Omental fat pad (tissue), 4 donors: ENCODE results near the gene ATP6V1G1. TPM values are rescaled to one million over a fixed set of nuclear protein-coding genes. Genes with fewer than 3 reads are reported as not detected.
A peak's percentile ranks its signal among the peaks of the same experiment; 100 is the strongest.

Source experiments
- ATAC-seq: fragments of 150-250 bp; one replicate; pipeline ENCODE4 v1.9.1; 2016; ENCODE audit warnings: mild to moderate bottlenecking, moderate library complexity; ENCODE audit not compliant: low FRiP score
- DNase-seq: peaks from one replicate; pipeline ENCODE4 v3.0.0-alpha.2; 2019; ENCODE audit warnings: low spot score
- total RNA-seq, 4 donors: library from RNA; depleted of rRNA; stranded (reverse); fragments of >200 nt; gene quantifications; one replicate each; pipeline ENCODE4 v1.1.0, GENCODE V29; 2016
- TF ChIP-seq, protein P1 (sequence below), 3 donors: fragments of 450-650 bp; IDR thresholded peaks; one replicate each; pipeline ENCODE4 v1.5.1; 2016 to 2017; ENCODE audit warnings: antibody characterized with exemption in 3 of 3, mild to moderate bottlenecking in 3 of 3, moderate library complexity in 2 of 3

ATP6V1G1 gene
- total RNA-seq, 4 donors from 2014 or later: 101 to 152 (median 139) TPM

DNA sequence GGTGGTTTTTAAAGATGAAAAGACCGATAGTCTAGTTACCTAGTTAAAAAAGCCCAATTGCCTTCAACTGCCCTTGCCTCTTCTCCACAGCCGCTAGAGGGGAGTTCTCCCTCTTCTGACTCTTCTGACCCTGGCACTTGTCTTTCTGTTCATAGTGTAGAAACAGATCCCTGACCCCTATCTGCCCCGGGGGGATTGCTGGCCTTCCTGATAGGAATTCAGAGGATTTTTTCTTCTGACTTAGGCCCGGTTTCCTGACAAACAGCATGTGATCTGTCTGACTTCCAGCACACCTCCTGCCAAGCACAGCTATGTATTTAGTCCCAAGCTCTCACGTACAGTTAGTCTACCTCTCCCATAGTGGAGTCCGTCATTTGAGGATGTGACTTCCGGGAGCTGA, 18.5 kb downstream of the ATP6V1G1 start:
- ATAC-seq: no peak
- TF ChIP-seq, protein P1, sequence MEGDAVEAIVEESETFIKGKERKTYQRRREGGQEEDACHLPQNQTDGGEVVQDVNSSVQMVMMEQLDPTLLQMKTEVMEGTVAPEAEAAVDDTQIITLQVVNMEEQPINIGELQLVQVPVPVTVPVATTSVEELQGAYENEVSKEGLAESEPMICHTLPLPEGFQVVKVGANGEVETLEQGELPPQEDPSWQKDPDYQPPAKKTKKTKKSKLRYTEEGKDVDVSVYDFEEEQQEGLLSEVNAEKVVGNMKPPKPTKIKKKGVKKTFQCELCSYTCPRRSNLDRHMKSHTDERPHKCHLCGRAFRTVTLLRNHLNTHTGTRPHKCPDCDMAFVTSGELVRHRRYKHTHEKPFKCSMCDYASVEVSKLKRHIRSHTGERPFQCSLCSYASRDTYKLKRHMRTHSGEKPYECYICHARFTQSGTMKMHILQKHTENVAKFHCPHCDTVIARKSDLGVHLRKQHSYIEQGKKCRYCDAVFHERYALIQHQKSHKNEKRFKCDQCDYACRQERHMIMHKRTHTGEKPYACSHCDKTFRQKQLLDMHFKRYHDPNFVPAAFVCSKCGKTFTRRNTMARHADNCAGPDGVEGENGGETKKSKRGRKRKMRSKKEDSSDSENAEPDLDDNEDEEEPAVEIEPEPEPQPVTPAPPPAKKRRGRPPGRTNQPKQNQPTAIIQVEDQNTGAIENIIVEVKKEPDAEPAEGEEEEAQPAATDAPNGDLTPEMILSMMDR (IDR thresholded peaks at IDR 0.05): no peak
- DNase-seq: no peak

DNA sequence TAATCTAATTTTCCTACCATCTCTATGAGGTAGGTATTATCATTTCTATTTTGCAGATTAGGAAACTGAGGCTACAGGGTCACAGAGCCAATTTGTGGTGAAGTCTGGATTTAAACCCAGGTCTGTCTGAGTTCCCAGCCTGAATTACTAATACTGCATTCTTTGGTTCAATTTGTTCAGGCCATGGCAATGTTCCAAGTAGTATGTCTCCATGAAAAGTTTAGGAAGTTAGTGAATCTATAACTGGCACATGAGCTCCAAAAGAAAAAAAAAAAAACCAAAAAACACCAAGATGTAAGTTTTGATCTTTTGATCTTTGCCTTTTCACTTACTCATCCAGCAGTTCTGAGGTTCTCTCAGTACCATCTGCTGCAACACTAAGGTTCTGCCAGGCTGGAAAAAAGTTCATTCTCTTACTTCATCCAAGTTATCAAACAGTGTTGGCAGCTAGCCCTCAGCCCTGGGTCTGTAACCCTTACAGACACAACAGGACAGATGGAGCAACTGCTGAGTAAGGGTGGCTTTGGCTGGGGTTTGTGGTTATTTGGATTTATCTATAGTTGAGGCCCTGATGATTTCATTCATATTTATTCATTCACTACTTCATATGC, 19.1 kb downstream of the ATP6V1G1 start:
- ATAC-seq: peak; percentile 67
- TF ChIP-seq, protein P1 (IDR thresholded peaks at IDR 0.05): no peak
- no peak for DNase-seq

DNA sequence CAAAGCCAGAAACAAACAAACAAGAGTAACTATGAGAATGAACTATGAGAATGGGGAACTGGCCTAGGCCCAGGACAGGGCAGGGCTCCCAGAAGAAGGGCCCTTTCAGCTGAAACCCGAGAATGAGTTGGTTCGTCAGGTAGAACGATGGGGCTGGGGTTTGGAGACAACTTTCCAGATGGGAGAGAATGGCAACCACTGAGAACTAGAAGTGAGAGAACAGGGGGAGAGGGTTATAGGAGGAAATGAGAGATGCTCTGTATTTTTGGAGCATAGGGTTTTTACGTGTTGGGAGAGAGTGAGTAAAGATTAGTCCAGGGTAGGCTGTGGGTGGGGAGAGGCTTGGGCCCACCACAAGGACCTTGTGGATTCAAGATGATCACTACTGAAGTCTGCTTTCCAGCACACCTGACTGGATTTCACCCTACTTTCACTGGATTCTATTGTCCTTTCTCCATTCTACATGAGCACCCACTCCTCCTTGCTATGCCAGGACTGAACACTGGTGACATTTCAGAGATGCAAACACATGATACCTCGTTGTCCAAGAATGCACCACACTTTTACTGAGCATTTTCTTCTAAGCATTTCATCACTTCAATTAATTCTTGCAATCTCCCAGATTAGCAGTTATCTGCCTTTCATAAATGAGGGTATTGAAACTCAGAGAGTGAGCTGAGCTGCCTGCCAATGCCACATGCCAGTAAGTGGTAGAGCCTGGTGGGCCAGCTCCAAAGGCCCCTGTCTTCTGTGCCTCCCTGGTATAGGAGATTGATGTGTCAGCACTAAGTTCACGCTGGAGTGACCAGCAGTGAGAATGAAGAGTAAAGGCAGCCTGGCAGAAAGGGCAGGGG, 20.3 kb downstream of the ATP6V1G1 start:
- TF ChIP-seq, protein P1 (IDR thresholded peaks at IDR 0.05): no peak
- ATAC-seq (no peak), DNase-seq (no peak)

DNA sequence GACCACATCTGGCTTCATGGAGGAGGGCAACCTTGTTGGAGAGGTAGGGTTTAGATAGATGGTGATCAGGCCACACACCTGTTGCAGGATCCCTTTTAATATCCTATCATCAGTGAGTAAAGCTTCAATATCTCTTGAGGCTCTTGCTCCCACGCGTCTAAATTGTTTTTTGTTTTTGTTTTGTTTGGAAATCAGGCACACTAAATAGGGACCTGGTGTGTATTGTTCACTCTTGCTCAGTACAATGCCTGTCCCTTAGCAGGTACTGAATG, 20.9 kb downstream of the ATP6V1G1 start:
- DNase-seq (no peak), ATAC-seq (no peak)
- TF ChIP-seq, protein P1 (IDR thresholded peaks at IDR 0.05): no peak

DNA sequence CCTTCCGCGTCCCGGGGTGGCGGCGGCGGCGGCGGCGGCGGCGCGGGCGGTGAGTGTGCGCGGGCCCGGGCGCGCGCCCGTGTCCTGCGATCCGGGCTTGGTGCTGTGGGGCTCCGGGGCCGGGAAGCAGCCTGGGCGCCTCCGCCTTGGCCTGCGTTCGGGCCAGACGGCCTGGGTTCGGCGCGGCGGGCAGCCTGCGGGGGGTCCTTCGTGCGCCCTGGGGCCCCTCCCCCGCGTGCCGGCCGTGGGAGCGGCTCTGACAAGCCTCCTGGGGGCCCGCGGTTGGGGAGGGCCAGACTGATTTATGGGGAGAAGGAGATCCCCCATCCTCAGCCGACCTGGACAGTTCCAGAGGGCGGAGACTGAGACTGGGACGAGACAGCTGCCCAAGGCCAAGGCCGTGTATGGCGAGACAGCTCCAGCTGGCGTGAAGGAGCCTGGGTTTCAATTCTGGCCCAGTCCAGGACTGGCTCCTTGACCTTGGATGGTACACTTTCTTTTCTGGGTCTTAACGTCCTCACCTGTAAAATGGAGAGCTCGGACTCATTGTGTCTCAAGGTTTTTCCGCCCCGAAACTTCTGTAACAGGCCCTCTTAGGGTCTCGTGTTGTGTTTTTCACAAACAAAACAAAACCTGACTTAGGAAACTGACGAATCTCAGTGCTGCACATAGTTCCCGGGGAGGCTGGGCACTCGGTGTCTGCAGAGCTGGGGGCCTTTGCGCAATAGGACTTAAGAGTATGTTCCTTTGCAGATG, 24.1 kb downstream of the ATP6V1G1 start:
- no peak for DNase-seq
- peak; percentile 86 for ATAC-seq
- TF ChIP-seq, protein P1 (IDR thresholded peaks at IDR 0.05): no peak

DNA sequence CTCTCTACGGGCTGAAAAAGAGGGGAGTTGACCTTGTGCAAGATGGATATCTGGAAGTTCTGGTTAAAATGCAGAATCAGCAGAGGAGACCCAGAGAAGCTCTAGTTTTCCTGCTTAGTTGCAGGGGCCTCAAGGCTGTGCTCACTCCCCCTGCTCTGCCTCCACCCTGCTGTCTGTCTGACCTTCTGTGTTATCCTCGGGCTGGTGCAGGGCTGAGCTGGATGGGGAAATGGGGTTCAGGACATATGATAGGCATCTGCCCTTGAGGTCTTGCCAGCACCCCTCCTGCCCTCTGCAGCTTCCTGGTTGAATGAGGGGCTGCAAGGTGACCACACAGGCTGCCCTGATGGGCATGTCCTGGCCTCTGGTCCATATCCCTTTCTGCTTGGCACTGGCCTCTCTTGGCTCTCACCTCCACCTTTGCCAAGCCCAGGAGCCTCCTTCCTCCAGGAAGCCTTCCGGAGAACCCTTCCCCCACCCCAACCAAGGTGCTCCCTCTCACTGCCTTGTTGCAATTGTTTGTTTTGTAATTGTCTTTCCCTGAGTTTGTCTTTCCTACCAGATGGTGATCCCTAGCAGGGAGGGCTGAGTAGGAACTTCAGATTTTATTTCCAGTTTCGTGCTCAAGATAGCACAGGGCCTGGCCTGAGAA, 24.8 kb downstream of the ATP6V1G1 start:
- ATAC-seq: no peak
- TF ChIP-seq, protein P1 (IDR thresholded peaks at IDR 0.05): no peak
- no peak for DNase-seq
